ENCODE measurements around the gene SCMH1. TPM values are rescaled to one million over a fixed set of nuclear protein-coding genes. Genes with fewer than 3 reads are reported as not detected.
"Not testable (repeated sequence)": the region's sequence is repeated elsewhere in the genome, so short reads cannot be mapped to it uniquely, and the experiment has no call there.

The SCMH1 gene
- total and polyA plus RNA-seq, 12 donors: 29.3 to 62.5 (median 42.2) TPM

GRCh38 chr1:41199375-41199774 lies 42.7 kb downstream of the SCMH1 start:
- H3K36me3 ChIP-seq (replicated peaks in 1 of 2): no peaks in the 10 kb centered on the region
- TF ChIP-seq CTCF (IDR thresholded peaks at IDR 0.05) (no peak), POLR2A (IDR thresholded peaks at IDR 0.05) (no peak)

GRCh38 chr1:41192456-41193178 lies 49.5 kb downstream of the SCMH1 start:
- 74 to 88% (median 77%) methylated on average over 1 of the region's 1 CpG for WGBS, 4 donors
- H3K4me1 ChIP-seq (replicated peaks in 1 of 2): peaks cover 0 to 10% of the 10 kb centered on the region in 2 donors
- H3K9me3 ChIP-seq (replicated peaks in 1 of 3): peaks cover 0 to 6% (median 0%) of the 10 kb centered on the region in 3 donors
- H3K4me3 ChIP-seq: no peak overlapping the region
- TF ChIP-seq CTCF (IDR thresholded peaks at IDR 0.05) (no peak), POLR2A (IDR thresholded peaks at IDR 0.05) (no peak)
- H3K27ac ChIP-seq: no peak overlapping the region
- no peaks in the 10 kb centered on the region for H3K36me3 ChIP-seq (replicated peaks in 1 of 2)
- no peak for DNase-seq
- H3K27me3 ChIP-seq: no peaks in the 10 kb centered on the region
- intact Hi-C loops (cut with DNase I): no loop called here

More at GRCh38 chr1:41199375-41199774, 42.7 kb downstream of the SCMH1 start:
- peaks cover 0 to 7% of the 10 kb centered on the region in 2 donors for H3K4me1 ChIP-seq (replicated peaks in 1 of 2)
- intact Hi-C loops (cut with DNase I): no loop called here
- no peak overlapping the region for H3K27ac ChIP-seq
- no peaks in the 10 kb centered on the region for H3K27me3 ChIP-seq
- DNase-seq: no peak
- peaks cover 0 to 6% (median 0%) of the 10 kb centered on the region in 3 donors for H3K9me3 ChIP-seq (replicated peaks in 1 of 3)
- H3K4me3 ChIP-seq: no peak overlapping the region

GRCh38 chr1:41184446-41184845 lies 57.7 kb downstream of the SCMH1 start:
- no peaks in the 10 kb centered on the region for H3K9me3 ChIP-seq (replicated peaks in 1 of 3)
- no peaks in the 10 kb centered on the region for H3K27me3 ChIP-seq
- intact Hi-C loops (cut with DNase I): no loop called here
- 85 to 90% (median 87%) methylated on average over 1 of the region's 1 CpG for WGBS, 4 donors
- no peak for DNase-seq
- TF ChIP-seq CTCF (IDR thresholded peaks at IDR 0.05) (no peak), POLR2A (IDR thresholded peaks at IDR 0.05) (no peak)
- no peak overlapping the region for H3K4me3 ChIP-seq
- no peaks in the 10 kb centered on the region for H3K36me3 ChIP-seq (replicated peaks in 1 of 2)
- no peak overlapping the region for H3K27ac ChIP-seq
- H3K4me1 ChIP-seq (replicated peaks in 1 of 2): no peaks in the 10 kb centered on the region

- H3K27me3 ChIP-seq; intact Hi-C loops (cut with DNase I); H3K4me1 ChIP-seq (replicated peaks in 1 of 2); H3K27ac ChIP-seq; DNase-seq; H3K4me3 ChIP-seq; H3K36me3 ChIP-seq (replicated peaks in 1 of 2); H3K9me3 ChIP-seq (replicated peaks in 1 of 3): not testable (repeated sequence)
- WGBS, 4 donors: 83 to 100% (median 98%) methylated on average over 2 to 3 of the region's 3 CpGs
Measured at GRCh38 chr1:41178230-41178629, 63.9 kb downstream of the SCMH1 start.

- intact Hi-C loops (cut with DNase I): no loop called here
- Histone ChIP-seq H3K36me3 (replicated peaks in 1 of 2) (no peaks in the 10 kb centered on the region), H3K9me3 (replicated peaks in 1 of 3) (no peaks in the 10 kb centered on the region), H3K27me3 (no peaks in the 10 kb centered on the region), H3K4me1 (replicated peaks in 1 of 2) (no peaks in the 10 kb centered on the region), H3K4me3 (no peak overlapping the region), H3K27ac (no peak overlapping the region)
- DNase-seq: no peak
- TF ChIP-seq POLR2A (IDR thresholded peaks at IDR 0.05) (no peak), CTCF (IDR thresholded peaks at IDR 0.05) (no peak)
Measured at GRCh38 chr1:41175546-41175945, 66.6 kb downstream of the SCMH1 start.
